ENCODE measurements around the gene AK8. TPM values are rescaled to one million over a fixed set of nuclear protein-coding genes. Genes with fewer than 3 reads are reported as not detected.

The AK8 gene
- total RNA-seq, 1 donor from 2014 or later = under 0.01 TPM

GRCh38 chr9:132861666-132862065, 16.4 kb downstream of the AK8 start:
- no peak for DNase-seq (ENCODE audit: low read depth in 2 of 2)

GRCh38 chr9:132858751-132859150, 19.3 kb downstream of the AK8 start:
- no peak for DNase-seq (ENCODE audit: low read depth in 2 of 2)

DNA sequence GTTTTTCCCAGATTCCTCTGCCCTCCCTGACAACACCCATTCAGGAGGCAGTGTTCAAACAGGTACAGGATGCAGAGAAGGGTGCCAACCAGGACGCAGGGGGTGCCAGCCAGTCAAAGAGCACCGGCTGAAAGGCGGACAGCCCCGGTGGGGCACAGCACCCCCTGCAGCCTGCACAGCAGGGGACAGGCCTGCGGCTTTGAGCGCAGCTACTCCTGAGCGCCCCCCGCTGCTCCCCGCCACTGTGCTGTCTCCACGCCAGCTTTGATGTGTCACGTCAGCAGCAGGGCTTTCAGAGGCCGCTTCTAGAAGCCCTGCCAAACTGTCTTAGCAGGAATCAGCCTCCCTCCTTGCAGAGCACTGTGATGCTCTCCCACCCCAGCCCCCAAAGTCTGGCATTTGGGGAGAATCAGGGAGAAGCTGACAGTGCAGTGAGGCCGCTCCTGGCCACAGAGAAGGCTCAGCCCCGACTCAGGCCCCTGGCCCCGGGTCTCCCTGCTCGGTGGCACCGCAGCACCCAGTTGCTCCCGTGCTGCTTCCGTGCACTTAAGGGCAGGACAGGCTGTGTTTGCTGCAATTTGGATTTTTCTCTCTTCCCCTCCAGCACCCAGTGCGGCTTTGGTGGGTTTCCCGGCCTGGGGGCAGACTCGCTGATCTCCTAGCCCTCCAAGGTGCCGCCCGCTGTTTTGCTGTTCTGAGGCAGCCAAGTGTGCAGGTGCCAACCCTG, 20.3 kb downstream of the AK8 start:
- DNase-seq (ENCODE audit: low read depth in 2 of 2) = no peak

GRCh38 chr9:132857031-132857430, 21.1 kb downstream of the AK8 start:
- no peak for DNase-seq (ENCODE audit: low read depth in 2 of 2)

- DNase-seq (ENCODE audit: low read depth in 2 of 2) = no peak
Measured at GRCh38 chr9:132855904-132856303, 22.2 kb downstream of the AK8 start.

DNA sequence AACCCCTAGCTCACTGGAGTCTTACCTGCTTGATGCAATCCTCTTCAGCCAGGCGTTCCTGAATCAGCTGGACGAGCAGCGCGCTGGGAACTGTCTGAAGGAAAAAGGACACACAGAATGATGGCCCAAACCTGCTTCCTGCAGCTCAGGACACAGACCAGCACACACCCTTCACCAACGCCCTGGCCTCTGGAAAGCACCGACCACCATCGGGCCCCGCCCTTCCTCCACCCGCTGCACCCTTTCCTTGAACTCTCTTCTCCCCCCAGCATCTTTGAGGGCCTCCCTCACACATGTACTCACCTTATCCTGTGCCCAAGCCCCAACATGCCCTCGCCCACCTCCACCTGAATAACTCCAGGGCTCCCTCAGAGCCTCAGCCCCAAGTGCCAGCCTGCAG, 23.3 kb downstream of the AK8 start:
- DNase-seq (ENCODE audit: low read depth in 2 of 2) = no peak

GRCh38 chr9:132853482-132853881, 24.6 kb downstream of the AK8 start:
- no peak for DNase-seq (ENCODE audit: low read depth in 2 of 2)

GRCh38 chr9:132849185-132849706, 28.8 kb downstream of the AK8 start:
- DNase-seq (ENCODE audit: low read depth in 2 of 2) = no peak

- no peak for DNase-seq (ENCODE audit: low read depth in 2 of 2)
Measured at GRCh38 chr9:132846918-132847515, 31.1 kb downstream of the AK8 start.

DNA sequence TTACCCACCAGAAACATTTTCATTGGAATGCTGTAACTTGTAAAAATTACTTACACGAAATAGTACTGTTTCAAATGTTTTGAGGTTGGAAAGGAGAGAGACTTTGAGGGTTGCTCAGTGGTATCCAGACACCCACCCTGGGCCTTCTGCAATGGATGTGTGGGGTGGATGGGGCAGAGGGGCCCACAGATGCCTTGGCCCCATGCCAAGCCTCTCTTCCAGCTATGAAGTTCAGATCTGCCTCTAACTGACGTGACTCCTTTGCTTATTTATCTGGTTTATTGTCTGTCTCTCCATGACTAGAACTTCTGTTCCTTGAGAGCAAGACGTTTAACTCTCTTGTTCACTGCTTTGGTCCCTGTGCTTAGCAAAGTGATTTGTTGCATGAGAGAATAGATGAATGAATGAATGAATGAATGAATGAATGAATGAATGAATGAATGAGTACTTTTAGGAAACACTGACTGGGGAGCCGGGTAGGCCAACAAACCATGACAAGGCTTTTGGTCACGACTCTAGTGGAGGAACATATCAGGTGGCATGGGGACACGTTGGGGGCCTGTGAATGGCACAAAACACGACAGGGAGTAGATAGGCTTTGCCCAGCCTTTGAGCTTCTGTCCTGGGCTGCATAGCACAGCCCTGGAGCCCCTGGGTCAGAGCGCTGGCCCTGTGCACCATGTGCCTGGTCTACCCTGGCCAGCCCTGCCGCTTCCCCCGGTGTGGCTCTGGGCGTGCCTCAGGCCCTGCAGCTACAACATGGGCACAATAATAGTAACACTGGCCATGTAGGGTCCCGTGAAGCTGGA, 31.8 kb downstream of the AK8 start:
- no peak for DNase-seq (ENCODE audit: low read depth in 2 of 2)

- DNase-seq (ENCODE audit: low read depth in 2 of 2) = no peak
Measured at GRCh38 chr9:132842124-132843044, 35.7 kb downstream of the AK8 start.

DNA sequence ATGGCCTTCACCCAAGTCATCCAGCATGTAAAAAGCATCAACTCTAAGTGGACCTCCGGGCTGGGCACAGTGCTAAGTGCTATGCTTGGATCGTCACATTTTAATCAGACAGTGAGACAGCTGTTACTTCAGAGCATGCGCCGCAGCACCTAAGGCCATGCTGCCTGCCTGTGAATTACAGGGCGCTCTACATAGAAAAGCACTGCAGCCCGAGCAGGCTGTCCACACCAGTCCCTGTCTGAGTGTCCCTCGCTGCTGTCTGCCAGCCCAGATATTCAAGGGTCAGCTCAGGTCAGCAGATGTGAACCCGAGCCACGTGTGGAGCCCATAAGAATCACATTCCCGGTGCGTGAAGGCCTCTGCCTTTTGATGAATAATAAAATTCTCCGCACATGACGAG, 37.1 kb downstream of the AK8 start:
- DNase-seq (ENCODE audit: low read depth in 2 of 2) = no peak

DNA sequence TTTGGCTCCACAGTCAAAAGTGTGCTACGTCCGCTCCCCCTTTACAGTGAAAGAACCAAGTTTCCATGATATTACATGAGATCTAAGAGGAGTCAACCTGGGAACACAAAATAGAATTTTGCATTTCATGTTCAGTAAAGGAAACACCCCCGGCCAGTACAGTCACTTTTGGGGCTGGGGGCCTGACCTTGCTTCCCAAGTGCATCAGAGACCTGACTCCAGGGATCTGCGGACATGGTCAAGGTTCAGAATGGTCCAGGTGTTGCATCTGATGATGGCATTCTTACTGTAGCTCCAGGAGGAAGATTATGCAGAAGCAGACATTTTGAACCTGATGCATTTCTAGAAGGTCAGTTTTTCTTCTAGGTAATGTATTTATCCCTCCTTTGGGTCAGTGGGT, 39.8 kb downstream of the AK8 start:
- no peak for DNase-seq (ENCODE audit: low read depth in 2 of 2)

GRCh38 chr9:132837501-132838286, 40.4 kb downstream of the AK8 start:
- no peak for DNase-seq (ENCODE audit: low read depth in 2 of 2)

- DNase-seq (ENCODE audit: low read depth in 2 of 2) = no peak
Measured at GRCh38 chr9:132834343-132834742, 43.7 kb downstream of the AK8 start.

GRCh38 chr9:132833550-132834121, 44.4 kb downstream of the AK8 start:
- no peak for DNase-seq (ENCODE audit: low read depth in 2 of 2)

DNA sequence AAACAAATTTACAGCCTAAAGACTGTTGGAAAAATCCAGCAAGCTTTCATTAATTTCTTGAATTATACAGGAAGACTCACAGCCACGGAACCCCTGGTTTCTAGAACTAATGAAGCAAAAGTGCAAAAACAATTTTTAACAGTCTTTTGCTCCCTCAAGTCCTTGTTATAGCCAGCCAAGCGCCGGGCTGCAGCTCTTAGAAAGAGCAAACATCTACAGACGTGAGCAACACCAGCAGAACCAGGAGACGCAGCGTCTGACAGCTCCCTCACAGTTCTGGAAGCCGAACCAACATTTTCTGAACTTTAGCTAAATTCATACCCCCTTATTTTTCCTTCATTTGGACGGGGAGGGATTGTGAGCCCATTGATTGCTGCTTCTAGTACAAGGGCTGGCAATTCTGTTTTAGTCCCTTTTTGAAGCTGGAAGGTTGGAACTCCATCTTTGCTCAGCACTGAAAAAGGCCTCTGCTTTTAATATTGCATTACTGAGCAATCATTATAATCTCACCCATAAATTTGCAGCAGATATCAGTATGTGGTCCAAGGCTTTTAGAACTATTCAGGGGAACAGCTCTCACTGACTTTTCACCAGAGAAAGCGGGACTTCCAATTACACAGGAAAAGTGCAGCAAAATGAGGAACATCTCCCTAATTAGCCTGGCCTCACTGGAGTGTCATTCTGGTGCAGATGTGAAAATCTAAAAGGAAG, 45.8 kb downstream of the AK8 start:
- DNase-seq (ENCODE audit: low read depth in 2 of 2) = no peak

- DNase-seq (ENCODE audit: low read depth in 2 of 2) = no peak
Measured at GRCh38 chr9:132828201-132828770, 49.8 kb downstream of the AK8 start.

- DNase-seq (ENCODE audit: low read depth in 2 of 2) = no peak
Measured at GRCh38 chr9:132827366-132827765, 50.7 kb downstream of the AK8 start.

All from dermis microvascular lymphatic vessel endothelial cell (primary cell).